HG02852 (cell line): ENCODE results near the gene RTL5.

Experiments
- ATAC-seq: cut with Tn5 transposase; IDR thresholded peaks from one replicate; pipeline ENCODE4 v1.9.1; 2021; ENCODE audit warnings: mild to moderate bottlenecking, moderate library complexity; ENCODE audit not compliant: unreplicated experiment

Gene RTL5

GRCh38 chrX:72079607-72080006, 52.1 kb downstream of the RTL5 start:
- ATAC-seq: no peak

GRCh38 chrX:72078411-72078810, 53.3 kb downstream of the RTL5 start:
- ATAC-seq: no peak
